ENCODE results near the gene KRTAP12-3.

DNA sequence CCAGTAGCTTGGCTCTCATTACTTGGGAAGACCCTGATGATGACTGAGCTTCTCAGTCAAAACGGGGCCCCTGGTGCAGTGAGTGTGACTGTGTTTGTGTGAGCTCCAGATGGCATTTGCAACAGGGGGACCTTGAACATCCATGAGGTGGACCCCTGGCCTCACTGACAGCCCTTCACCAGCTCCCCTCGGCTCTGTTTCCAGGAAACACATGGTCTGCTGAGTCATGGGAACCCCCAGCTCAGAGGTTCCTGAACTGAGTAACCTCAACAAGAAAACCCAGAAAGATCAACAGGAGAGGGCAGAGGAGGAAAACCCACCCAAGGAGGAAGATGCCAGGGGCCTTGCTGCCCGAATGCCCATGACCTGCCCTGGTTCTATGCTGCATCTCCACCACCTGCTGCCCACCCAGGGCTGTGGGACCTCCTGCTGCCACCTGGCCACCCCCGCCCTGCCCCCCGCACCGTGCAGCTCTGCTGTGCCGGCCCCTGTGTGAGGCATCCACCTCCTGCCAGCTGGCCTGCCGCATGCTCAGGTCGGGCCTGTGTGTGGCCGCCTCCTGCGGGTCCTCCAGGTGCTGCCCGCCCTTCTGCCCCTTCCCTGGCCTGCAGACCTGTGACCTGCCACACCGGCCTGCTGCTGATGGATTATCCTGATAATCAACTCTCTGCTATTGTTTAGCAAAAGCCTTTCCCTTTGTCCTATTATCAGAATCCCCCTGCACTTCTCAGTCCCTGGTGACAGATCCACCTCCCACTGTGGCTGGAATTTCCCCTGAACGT is 28.5 kb downstream of the KRTAP12-3 start:
- no peak for TF ChIP-seq TCF12 (IDR thresholded peaks at IDR 0.05; ENCODE audit: low read depth)
- TF ChIP-seq ZBTB7A (IDR thresholded peaks at IDR 0.05; ENCODE audit: low read depth), result no peak
- no peak for TF ChIP-seq EGR1 (IDR thresholded peaks at IDR 0.05)
- no peak for TF ChIP-seq NFIC (IDR thresholded peaks at IDR 0.05)
- TF ChIP-seq YY1 (IDR thresholded peaks at IDR 0.05; ENCODE audit: low read depth), result no peak
- no peak for TF ChIP-seq FOXM1 (IDR thresholded peaks at IDR 0.05; ENCODE audit: borderline replicate concordance, low read depth)
- TF ChIP-seq CREB1 (IDR thresholded peaks at IDR 0.05; ENCODE audit: low read depth), result no peak
- no peak for TF ChIP-seq MAX (IDR thresholded peaks at IDR 0.05)
- no peak for TF ChIP-seq TAF1 (IDR thresholded peaks at IDR 0.05; ENCODE audit: low read depth)
- no peak for TF ChIP-seq USF1 (IDR thresholded peaks at IDR 0.05)
- no peak for TF ChIP-seq EP300 (IDR thresholded peaks at IDR 0.05; ENCODE audit: borderline replicate concordance)

All from Ishikawa (cell line).